Medulla oblongata (tissue), 1 donor: ENCODE measurements around the gene TRIM15.

Experiments used
- DNase-seq: peaks from one replicate; pipeline ENCODE4 v3.0.0-alpha.2; 2015; ENCODE audit errors: extremely low spot score

Gene TRIM15

DNA sequence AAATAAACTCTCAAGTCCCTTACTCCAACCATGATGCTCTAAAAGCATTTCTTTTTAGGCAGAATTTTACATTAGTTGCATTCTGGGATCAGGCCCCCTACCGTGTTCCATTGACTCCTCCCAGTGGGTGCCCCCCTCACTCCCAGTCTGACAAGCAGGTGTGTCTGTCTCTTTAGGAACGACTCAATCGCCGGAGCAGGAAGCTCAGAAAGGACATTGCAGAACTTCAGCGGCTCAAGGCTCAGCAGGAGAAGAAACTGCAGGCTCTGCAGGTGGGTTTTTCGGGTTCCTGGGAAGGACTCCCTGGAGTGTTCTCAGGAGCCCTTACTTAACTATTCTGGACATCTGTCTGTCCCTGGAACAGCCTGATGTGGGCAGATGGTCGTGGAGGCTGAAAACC lies 17.5 kb upstream of the TRIM15 start:
- no peak for DNase-seq

DNA sequence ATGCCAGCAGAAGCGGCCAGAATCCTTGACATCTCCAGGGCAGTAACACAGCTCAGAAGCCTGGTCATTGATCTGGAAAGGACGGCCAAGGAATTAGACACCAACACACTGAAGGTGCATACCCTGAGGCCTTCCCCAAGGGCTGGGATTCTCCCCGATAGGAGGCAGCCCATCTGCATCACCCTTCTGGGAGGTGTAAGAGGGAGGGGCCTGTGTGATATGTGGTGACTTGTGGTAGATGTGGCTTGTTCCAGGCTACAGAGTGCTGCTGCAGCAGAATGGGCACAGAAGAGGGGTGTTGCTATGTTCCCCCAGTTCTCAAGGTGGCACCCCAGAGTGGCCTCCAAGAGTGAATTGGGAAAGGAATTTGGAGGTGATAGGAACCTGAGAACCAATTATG lies 16.2 kb upstream of the TRIM15 start:
- DNase-seq, result no peak

DNA sequence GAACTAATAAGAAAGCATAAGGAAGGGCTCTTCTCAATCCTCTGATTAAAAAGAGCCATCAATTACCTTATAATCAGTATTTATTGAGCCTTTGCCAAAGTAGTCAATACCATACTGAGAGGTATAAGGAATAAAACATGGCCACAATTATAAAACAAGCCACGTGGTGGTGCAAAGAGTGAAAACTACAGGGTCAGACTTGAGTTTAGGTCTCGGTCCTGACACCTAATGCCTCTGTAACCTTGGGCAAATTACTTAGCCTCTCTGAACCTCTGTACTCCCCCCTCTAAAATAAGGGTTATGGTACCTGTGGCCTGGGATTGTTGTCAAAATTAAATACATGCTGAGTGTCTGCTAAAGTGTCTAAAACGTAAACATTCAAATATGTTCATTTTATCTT lies 14.1 kb upstream of the TRIM15 start:
- no peak for DNase-seq

DNA sequence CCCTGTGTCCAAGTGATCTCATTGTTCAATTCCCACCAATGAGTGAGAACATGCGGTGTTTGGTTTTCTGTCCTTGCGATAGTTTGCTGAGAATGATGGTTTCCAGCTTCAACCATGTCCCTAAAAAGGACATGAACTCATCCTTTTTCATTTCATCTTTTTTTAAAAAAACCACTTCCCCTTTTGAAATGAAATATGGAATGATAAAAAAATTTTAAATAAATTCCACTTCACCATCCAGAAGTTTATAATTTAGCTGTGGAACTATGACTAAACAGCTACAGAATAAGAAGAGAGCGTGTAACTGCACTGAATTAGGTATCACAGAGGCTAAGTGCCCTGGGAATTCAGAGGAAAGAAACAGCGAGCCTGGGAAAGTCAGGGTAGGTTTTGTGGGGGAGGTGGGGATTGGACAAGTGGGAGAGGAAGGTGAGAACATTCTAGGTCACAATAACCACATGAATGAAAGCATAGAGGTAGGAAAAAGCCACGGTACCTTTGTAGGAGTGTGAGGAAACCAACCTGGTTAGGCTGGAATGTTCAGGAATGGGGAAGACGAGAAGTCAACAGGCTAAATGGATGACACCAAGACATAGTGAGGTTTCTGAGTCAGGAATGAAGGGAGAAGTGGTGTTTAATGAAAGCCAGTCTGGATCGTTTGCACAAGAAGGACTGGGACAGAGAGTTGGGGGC lies 13.3 kb upstream of the TRIM15 start:
- DNase-seq, result no peak

DNA sequence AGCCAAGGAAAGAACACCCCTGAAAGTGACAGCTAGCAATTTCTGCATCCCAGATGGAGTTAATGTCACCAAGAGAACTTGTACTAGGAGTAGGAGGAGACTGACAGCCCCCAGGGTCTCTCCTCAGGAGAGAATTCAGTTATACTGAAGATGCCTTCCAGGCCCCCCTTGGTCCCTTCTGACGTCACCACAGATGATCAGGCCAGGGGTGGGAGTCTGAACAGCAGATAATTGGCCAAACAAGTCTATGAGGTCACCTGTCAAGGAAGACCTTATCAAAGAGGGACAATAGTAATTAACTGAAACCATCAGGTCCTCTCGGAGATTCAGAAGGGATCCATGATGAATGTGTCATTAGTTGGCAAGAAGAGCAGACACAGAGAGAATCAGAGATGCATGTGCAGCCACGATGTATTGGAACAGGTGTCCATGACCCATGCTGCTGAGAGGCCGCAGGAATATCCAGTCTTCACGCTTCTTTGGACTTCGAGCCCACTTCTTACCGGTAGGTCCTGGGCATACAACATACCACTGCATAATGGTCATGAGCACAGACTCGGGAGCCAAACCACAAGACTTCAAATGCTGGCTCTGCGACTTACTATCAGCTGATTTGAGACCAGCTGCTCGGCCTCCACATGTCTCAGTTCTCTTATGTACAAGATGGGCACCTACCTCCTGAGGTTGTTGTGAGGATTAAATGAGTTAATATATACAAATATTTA lies 12.5 kb upstream of the TRIM15 start:
- DNase-seq, result no peak

GRCh38 chr6:30151580-30151979 lies 11.8 kb upstream of the TRIM15 start:
- DNase-seq, result no peak

- no peak for DNase-seq
Measured at GRCh38 chr6:30152016-30152673, 11.2 kb upstream of the TRIM15 start.

DNA sequence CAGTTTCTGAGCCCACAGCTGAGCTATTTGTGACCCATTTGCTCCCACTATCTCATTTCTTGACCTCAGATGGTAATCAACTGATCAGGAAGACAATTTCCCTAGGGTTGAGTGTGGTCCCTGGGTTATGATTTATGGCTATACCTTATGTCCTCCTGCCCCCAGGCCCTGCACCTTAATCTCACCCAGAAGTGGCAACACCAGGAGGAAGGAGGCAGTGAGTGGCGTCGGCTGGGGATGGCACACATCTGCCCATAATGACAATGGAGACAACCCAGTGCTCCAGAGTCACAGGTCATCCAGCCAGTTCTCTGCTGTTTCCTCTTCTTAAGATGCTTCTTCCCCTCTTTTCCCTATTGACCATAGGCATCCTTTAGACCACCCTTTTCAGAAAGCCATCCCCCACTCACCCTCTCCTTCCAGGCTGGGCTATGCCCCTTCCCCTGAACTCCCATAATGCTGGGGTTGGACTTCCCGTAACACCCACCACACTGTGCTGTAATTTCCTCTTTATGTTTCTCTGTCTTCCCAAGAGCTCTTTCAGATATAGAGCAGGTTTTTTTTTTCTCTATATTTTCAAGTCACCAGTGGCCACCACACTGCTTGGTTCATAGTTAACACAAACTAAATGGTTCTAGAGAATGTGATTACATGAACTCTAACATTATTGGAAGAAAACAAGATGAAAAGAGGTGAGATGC lies 10.3 kb upstream of the TRIM15 start:
- no peak for DNase-seq

GRCh38 chr6:30154061-30154460 lies 9.3 kb upstream of the TRIM15 start:
- no peak for DNase-seq

DNA sequence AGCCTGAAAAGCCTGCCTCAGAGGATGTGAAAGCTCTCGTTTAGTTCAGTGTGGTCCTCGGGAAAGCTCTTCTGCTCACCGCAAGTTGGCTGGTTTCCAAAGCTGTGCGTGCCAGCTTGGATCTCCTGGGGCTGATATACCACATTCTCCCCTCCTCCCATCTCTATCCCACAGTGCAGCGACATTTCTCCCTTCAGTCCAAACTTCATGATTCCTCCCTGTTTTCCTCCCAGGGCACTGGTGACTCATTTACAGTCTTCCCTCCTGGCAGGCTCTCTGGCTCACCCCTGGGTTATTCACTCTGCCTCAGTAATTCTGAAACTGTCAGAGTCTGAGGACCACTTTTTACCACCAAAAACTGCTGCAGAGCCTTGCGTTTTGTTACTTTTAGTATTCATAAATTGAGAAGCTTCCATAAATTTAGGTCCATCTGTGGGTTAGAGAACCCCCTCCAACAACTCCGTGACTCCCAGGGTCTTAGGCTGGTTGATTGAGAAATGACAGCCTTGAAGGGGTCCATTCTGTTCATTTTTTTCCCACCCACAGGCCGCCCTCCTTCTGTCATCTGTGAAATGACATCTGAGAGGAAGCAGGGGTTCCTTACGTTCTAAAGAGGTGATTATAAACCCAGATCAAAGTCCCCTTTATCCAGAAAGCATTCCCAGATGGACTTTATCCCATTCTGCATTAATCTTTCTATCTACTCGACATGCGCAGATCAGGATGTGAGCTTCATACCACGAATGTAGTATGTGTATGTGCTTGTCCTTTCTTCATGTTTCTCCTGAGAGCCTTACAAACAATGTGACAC lies 8.4 kb upstream of the TRIM15 start:
- DNase-seq, result no peak

- DNase-seq, result no peak
Measured at GRCh38 chr6:30155520-30156261, 7.7 kb upstream of the TRIM15 start.

DNA sequence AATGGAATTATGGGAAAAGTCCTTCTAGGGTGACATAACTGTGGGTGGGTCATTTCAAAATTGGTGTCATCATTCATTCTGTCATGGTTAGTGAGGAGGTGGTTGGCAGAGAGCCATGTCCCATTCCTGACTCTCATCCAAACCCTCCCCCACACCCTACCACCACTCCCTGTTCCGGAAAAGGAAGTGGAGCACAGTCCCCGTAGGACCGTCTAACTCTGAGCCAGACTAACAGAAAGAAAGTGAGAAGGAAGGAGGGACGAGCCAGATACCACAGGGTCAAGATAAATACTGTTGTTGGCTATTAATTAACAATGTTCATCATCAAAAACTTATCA lies 7.1 kb upstream of the TRIM15 start:
- no peak for DNase-seq

DNA sequence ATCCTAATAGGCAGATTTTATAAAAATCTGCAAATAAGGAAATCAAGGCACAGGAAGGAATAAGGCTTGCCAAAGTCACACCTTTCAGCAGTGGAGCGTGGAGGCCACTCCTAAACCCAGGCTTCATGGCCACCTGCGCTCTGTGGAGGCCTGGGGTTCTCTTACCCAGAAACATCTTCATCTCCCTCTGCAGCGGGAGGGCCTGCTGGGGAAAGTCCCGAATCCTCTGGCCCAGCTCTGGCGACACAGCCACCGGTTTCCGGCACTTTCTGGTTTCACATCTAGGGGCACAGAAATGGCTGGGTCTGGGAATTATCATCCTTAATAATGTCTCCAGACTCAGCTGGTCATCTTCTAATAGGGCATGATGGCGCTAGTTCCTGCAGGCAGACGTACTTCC lies 6.6 kb upstream of the TRIM15 start:
- DNase-seq, result no peak

- DNase-seq, result no peak
Measured at GRCh38 chr6:30157581-30157980, 5.8 kb upstream of the TRIM15 start.

DNA sequence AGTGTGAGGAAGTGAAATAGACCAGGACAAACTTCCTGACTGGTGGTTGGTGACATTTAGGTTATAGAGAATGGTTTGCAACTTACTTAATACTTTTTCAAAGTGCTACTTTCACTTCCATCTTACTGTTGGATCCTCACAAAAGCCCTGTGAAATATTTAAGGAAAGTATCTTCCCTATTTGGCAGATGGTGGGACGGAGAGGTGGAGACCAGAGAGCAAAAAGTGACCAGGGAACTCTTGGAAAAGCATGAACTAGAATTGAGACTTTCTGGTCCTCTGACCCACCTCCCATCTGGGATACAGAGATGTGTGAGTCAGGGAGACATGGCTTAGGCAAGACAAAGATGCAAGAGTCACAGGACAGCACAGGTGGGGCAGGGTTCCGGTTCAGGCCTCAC lies 5.3 kb upstream of the TRIM15 start:
- no peak for DNase-seq

DNA sequence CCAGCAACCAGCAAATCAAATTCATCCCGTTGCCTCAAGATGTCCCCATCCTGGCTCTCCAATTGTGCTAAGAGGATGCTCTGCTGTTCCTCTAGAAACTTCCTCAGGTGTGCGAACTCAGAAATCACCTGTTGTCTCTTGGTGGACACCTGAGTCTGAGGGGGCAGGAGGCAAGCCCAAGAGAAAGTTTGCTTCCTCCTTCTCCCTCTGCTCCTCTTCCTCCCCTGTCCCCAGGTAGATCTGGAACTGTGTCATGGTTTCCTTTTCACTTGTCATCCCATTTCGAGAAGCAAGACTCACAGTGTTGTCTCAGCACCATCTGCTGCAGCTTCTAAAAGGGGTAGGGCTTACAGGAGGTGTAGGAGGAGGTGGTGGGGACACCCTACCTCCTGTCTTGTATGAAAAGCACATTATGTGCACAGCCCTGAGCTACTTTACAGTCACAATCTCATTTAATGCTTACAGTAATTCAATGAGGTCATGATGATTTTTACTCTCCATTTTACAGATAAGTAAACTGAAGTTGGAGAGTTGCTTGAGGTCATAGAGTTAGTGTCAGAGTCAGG lies 4.8 kb upstream of the TRIM15 start:
- DNase-seq, result no peak

GRCh38 chr6:30160008-30160784 lies 3.1 kb upstream of the TRIM15 start:
- no peak for DNase-seq

DNA sequence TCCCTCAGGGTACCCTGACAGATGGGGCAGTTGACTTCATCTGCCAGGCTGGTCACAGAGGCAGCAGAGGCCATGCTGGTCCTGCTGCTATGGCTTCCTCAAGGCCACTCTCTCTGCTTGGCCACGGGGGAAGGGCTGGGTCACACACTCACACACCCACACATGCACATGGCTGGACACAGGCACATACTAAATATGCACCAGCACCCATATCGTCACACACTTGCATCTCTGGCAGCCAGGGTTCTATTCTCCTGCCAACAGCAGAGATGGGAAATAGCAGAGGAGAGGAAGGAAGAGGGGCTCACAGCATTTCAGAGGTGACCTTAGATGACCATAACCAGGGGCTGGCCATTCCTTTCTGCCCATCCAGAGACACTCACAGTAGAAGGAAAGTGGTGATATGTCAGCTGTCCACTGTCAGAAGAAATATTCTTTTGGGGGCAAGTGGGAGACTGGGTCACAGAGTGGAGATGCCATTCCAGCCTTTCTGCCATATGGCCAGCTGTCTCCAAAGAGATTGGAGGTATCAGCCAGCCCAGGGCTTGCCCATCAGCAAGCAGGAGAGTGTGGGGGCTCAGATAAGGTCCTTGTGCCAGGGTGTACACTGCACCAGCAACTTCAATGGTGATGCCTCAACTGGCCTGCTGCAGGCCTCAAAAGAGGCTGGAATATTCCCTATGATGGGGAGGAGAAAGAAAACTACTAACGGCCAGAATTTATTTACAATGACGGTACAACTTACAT lies 2.4 kb upstream of the TRIM15 start, which contains the start of gene TRIM10:
TSS of gene TRIM10 (minus strand) at position 427 of the 747 bp plus-strand sequence. CDS start at position 74, 353 bp downstream.
- no peak for DNase-seq
